ENCODE measurements around the gene INHA.

Gene INHA

DNA sequence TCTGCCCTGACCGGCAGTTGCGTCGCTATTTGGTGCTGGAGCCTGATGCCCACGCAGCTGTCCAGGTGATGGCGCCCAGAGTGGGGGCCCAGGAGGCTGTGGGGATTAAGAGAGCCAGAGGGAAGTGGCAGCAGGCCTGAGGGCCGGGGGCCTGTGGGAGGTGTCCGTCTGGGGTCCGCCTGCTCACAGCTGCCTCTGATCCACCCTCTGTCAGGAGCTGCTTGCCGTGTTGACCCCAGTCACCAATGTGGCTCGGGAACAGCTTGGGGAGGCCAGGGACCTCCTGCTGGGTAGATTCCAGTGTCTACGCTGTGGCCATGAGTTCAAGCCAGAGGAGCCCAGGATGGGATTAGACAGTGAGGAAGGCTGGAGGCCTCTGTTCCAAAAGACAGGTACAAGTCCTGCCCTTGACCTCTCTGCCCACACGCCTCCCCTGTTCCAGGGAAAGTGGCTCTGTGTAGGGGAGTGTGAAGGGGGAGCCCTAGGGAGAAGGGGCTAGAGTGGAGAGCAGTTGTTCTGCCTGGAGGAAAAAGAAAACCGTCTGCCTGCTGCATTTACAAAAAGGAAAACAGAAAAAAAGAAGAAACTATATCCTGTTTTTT is 37.1 kb downstream of the INHA start:
- TF ChIP-seq, protein P1, sequence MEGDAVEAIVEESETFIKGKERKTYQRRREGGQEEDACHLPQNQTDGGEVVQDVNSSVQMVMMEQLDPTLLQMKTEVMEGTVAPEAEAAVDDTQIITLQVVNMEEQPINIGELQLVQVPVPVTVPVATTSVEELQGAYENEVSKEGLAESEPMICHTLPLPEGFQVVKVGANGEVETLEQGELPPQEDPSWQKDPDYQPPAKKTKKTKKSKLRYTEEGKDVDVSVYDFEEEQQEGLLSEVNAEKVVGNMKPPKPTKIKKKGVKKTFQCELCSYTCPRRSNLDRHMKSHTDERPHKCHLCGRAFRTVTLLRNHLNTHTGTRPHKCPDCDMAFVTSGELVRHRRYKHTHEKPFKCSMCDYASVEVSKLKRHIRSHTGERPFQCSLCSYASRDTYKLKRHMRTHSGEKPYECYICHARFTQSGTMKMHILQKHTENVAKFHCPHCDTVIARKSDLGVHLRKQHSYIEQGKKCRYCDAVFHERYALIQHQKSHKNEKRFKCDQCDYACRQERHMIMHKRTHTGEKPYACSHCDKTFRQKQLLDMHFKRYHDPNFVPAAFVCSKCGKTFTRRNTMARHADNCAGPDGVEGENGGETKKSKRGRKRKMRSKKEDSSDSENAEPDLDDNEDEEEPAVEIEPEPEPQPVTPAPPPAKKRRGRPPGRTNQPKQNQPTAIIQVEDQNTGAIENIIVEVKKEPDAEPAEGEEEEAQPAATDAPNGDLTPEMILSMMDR (IDR thresholded peaks at IDR 0.05; ENCODE audit: extremely low read depth, missing control alignments), result no peak
- DNase-seq (ENCODE audit: low spot score), result no peak

DNA sequence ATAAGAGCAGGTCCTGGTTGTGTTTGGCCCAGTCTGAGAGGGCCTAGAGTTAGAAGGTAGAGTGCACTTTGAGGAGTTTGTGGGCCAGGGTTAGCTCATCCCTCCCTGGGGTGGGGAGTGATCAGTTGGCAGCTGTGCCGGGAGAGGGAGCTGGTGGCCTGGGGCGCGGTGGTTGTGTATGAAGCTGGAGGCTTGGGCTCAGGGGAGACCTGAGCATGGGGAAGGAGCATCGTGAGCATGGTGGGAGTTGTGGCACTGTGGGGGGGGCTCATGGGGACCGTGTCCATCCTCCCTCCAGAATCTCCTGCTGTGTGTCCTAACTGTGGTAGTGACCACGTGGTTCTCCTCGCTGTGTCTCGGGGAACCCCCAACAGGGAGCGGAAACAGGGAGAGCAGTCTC is 39.2 kb downstream of the INHA start:
- TF ChIP-seq, protein P1 (IDR thresholded peaks at IDR 0.05; ENCODE audit: extremely low read depth, missing control alignments), result no peak
- DNase-seq (ENCODE audit: low spot score), result no peak

DNA sequence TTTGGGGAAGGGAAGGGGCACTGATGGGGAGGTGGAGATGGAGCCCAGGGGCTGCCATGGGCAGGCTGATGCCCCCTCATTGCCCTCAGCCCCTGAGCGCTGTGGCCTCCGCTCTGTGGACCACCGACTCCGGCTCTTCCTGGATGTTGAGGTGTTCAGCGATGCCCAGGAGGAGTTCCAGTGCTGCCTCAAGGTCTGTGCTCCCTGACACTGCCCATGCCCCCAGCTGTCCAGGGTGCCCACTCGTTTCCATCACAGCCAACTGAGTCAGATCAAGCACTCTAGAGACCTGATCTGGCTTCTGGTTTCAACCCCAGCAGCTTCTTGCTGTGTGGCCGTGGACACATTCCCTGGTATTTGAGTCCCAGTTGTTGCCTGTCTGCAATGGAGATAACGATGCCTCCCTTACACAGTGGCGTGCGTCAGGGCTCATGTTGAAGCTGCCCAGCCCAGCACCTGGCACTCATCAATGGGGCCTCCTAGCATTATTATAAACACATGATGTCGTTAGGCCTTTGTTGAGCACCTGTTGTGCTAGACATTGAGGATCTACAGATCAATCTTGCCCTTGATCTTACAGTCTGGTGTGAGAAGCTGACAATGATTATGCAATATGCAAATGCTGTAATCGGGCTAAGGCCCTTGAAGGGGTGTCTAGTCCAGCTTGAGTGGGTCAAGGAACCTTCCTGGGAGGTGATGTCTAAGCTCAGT is 39.9 kb downstream of the INHA start:
- TF ChIP-seq, protein P1 (IDR thresholded peaks at IDR 0.05; ENCODE audit: extremely low read depth, missing control alignments), result no peak

DNA sequence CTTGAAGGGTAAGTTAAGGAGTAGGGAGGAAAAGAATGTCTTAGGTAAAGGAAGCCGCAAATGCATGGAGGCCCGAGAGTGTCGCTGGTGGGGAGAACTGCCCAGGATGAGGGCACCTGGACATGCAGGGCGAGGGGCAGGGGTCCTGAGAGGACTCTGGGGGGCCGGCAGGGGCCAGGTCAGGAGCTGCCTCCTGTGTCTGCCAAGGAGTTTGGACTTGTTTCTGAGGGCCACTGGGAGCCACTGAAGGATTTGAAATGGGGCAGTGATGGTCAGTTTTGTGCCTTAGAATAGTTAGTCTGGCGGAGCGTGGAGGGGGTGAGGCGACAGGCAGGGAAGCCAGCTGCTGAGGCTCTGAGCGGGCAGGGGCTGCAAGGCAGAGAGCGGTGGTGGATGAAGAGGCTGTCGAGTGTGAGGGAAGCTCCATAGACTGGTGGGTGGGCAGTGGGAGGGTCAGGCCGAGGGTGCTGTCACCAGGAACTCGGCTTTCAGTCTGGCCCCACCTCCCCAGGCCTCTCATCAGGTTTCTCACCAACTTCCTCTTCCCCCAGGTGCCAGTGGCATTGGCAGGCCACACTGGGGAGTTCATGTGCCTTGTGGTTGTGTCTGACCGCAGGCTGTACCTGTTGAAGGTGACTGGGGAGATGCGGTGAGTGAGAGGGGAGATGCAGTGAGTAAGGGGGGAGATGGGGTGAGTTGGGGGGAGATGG is 40.6 kb downstream of the INHA start:
- no peak for DNase-seq (ENCODE audit: low spot score)
- TF ChIP-seq, protein P1 (IDR thresholded peaks at IDR 0.05; ENCODE audit: extremely low read depth, missing control alignments), result no peak

More for the DNA sequence above, 39.9 kb downstream of the INHA start:
- DNase-seq (ENCODE audit: low spot score), result no peak

DNA sequence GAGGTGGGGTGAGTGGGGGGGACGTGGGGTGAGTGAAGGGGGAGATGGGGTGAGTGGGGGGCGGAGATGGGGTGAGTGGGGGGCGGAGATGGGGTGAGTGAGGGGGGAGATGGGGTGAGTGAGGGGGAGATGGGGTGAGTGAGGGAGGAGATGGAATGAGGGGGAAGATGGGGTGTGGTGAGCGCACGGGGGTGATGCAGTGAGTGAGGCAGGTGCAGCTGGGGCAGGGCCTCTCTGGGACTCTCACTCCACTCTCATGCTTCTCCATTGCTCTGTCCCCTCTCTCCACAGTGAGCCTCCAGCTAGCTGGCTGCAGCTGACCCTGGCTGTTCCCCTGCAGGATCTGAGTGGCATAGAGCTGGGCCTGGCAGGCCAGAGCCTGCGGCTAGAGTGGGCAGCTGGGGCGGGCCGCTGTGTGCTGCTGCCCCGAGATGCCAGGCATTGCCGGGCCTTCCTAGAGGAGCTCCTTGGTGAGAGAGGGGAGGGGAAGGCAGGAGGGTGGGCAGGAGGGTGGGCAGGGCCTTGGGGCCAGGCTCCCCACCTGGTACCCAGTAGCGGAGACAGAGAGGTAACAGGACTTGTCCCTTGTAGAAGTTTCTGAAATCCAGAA is 41.5 kb downstream of the INHA start:
- DNase-seq (ENCODE audit: low spot score), result no peak
- TF ChIP-seq, protein P1 (IDR thresholded peaks at IDR 0.05; ENCODE audit: extremely low read depth, missing control alignments), result no peak

DNA sequence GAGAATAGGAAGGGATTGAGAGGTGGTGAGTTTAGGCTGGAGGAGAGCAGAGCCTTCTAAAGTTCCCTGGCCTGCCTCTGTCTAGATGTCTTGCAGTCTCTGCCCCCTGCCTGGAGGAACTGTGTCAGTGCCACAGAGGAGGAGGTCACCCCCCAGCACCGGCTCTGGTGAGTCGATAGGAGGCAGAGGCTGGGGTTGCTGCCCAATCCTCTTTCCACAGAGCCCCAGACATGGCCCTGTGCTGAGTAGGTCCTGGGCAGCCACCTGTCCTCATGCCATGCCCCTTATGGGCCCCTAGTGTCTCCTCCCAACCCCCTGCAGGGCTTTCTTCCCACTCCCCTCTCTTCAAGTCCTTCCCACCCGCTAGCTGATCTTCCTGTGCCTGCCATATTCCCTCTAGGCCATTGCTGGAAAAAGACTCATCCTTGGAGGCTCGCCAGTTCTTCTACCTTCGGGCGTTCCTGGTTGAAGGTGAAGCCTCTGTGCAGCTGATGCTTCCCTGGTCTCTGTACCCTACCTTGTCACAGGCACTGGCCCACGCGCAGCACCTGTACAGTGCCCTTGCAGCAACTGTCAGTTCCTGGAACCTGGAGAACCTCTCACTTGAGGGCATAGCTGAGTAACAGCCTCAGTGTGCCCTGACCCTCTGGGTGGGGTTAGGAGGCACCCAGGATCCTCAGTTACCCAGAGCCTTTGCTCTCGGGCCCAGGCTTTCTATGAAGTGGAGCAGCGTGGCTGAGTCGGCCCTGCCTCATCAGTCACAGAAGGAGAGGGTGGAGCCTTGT is 42.2 kb downstream of the INHA start:
- no peak for DNase-seq (ENCODE audit: low spot score)
- TF ChIP-seq, protein P1 (IDR thresholded peaks at IDR 0.05; ENCODE audit: extremely low read depth, missing control alignments), result no peak
